Panc1 (cell line): ENCODE results near the gene FDPS. TPM values are rescaled to one million over a fixed set of nuclear protein-coding genes. Genes with fewer than 3 reads are reported as not detected.
A peak's percentile ranks its signal among the peaks of the same experiment; 100 is the strongest.
"Not testable (repeated sequence)": the region's sequence is repeated elsewhere in the genome, so short reads cannot be mapped to it uniquely, and the experiment has no call there.

Source experiments
- ATAC-seq: fragments of 200-7000 bp; cut with Tn5 transposase; 2 replicates; pipeline ENCODE4 v1.9.1; 2020; ENCODE audit warnings: mild to moderate bottlenecking, moderate library complexity
- BruUV-seq: library from RNA; stranded (reverse); fragments of 400-500 nt; replicated peaks from 2 replicates; lab custom pipeline; 2021; lab: Mats Ljungman, UMichigan
- CTCF ChIA-PET: fragments of 300-600 bp; sonication (Branson Sonifier 250); formaldehyde crosslinking; loops from one replicate; lab custom pipeline; 2022; ENCODE audit warnings: antibody characterized with exemption; lab: Charles Lee
- POLR2A ChIA-PET: fragments of 300-600 bp; sonication (Branson Sonifier 250); formaldehyde crosslinking; loops from one replicate; lab custom pipeline; 2022; ENCODE audit warnings: antibody characterized with exemption; lab: Charles Lee
- DNase-seq: peaks from one replicate; pipeline ENCODE4 v3.0.0-alpha.2; 2010; ENCODE audit warnings: low read depth, low spot score
- H3K27ac ChIP-seq: 2 replicates; pipeline ENCODE4 v1.5.1; 2011; ENCODE audit warnings: mild to moderate bottlenecking, low read length, inconsistent platforms
- H3K27me3 ChIP-seq: fragments of 200-500 bp; sonication (Bioruptor generic); 2 replicates; pipeline ENCODE4 v1.6.0; 2014; ENCODE audit warnings: low read length, inconsistent platforms; ENCODE audit not compliant: control insufficient read depth, insufficient read depth
- H3K36me3 ChIP-seq: fragments of 200-500 bp; sonication (Bioruptor generic); 2 replicates; pipeline ENCODE4 v1.5.1; 2014; ENCODE audit warnings: inconsistent platforms, mild to moderate bottlenecking, low read length, moderate library complexity; ENCODE audit not compliant: control insufficient read depth, insufficient read depth
- H3K4me1 ChIP-seq: 2 replicates; pipeline ENCODE4 v1.5.1; 2011; ENCODE audit warnings: inconsistent platforms, mild to moderate bottlenecking, low read length, moderate library complexity; ENCODE audit not compliant: control insufficient read depth, insufficient read depth
- H3K4me3 ChIP-seq, 2 experiments: 2 replicates each; pipeline ENCODE4 v1.5.1; 2011 to 2012; ENCODE audit warnings: low read depth in 2 of 2, low read length in 2 of 2, mild to moderate bottlenecking in 2 of 2, inconsistent platforms in 1 of 2, moderate library complexity in 1 of 2
- H3K9me3 ChIP-seq: fragments of 200-500 bp; sonication (Bioruptor generic); 2 replicates; pipeline ENCODE4 v1.5.1; 2014; ENCODE audit warnings: low read depth, mild to moderate bottlenecking, inconsistent platforms, low read length, moderate library complexity; ENCODE audit not compliant: control insufficient read depth, insufficient read depth
- CTCF ChIP-seq: fragments of 450-650 bp; IDR thresholded peaks from 2 replicates; pipeline ENCODE4 v1.5.1; 2017; ENCODE audit warnings: mild to moderate bottlenecking
- POLR2AphosphoS5 ChIP-seq: IDR thresholded peaks from 2 replicates; pipeline ENCODE4 v1.6.1; 2012; ENCODE audit warnings: mild to moderate bottlenecking, low read depth, low read length, moderate library complexity
- REST ChIP-seq, 2 experiments: IDR thresholded peaks; 2 replicates each; pipeline ENCODE4 v1.6.1; 2011 to 2012; ENCODE audit warnings: low read depth in 2 of 2, control low read depth in 1 of 2, low read length in 1 of 2, mild to moderate bottlenecking in 1 of 2, moderate library complexity in 1 of 2; ENCODE audit not compliant: insufficient read depth in 1 of 2
- SIN3A ChIP-seq: IDR thresholded peaks from 2 replicates; pipeline ENCODE4 v1.6.1; 2012; ENCODE audit warnings: low read depth, mild to moderate bottlenecking, low read length, moderate library complexity, borderline replicate concordance; ENCODE audit not compliant: insufficient read depth
- TCF7L2 ChIP-seq: IDR thresholded peaks from 2 replicates; pipeline ENCODE4 v1.6.1; 2011; ENCODE audit warnings: mild to moderate bottlenecking, low read depth, low read length, inconsistent platforms
- in situ Hi-C: cut with HindIII; loops from 2 replicates; pipeline ENCODE4 v1.10.0; 2016; ENCODE audit warnings: low sequenced_read_pairs, low pct_unique_long_range_greater_than_20kb
- intact Hi-C: fragments of 100-400 bp; cut with micrococcal nuclease; formaldehyde crosslinking; loops from one replicate; pipeline ENCODE4 v1.10.0; 2022; ENCODE audit not compliant: unreplicated experiment
- total RNA-seq: library from RNA; stranded (reverse); gene quantifications from one replicate; pipeline ENCODE4 v1.2.1, GENCODE V29; 2021; ENCODE audit not compliant: unreplicated experiment

FDPS gene
- total RNA-seq, 1 experiment from 2014 or later: 255 TPM

- H3K9me3 ChIP-seq, BruUV-seq, POLR2A ChIA-PET, ATAC-seq, H3K27me3 ChIP-seq, in situ Hi-C loops, intact Hi-C loops, H3K36me3 ChIP-seq, DNase-seq, H3K27ac ChIP-seq, H3K4me3 ChIP-seq: not testable (repeated sequence)
- H3K4me1 ChIP-seq: peaks cover 20% of the 10 kb centered on the region
- CTCF ChIA-PET: interaction anchor here (0.7 kb wide), 1 partner anchor 122 kb away, joined by 6 read pairs; no protein-coding TSS in a partner anchor
Observed at GRCh38 chr1:155328856-155329255, 20.2 kb downstream of the FDPS start.

- in situ Hi-C loops: no loop called here
- POLR2A ChIA-PET: no interaction called here
Observed at GRCh38 chr1:155329980-155330598, 21.4 kb downstream of the FDPS start.

GRCh38 chr1:155334962-155335361, 26.3 kb downstream of the FDPS start:
- no peaks in the 10 kb centered on the region for H3K4me1 ChIP-seq
- H3K36me3 ChIP-seq: peaks cover 29% of the 10 kb centered on the region
- H3K4me3 ChIP-seq: no peak overlapping the region
- intact Hi-C loops: no loop called here
- TF ChIP-seq POLR2AphosphoS5 (no peak), CTCF (no peak), SIN3A (no peak), REST (IDR thresholded peaks at IDR 0.05; ENCODE audit: insufficient read depth in 1 of 2, low read depth in 2 of 2, low read length in 1 of 2) (no peak), TCF7L2 (no peak)
- no peaks in the 10 kb centered on the region for H3K27me3 ChIP-seq
- in situ Hi-C loops: no loop called here
- no TSS peak for BruUV-seq
- no peak for ATAC-seq
- DNase-seq: no peak
- ChIA-PET POLR2A (interaction anchor here (0.7 kb wide), 1 partner anchor 84 kb away, joined by 13 read pairs; no protein-coding TSS in a partner anchor), CTCF (no interaction called here)
- no peaks in the 10 kb centered on the region for H3K9me3 ChIP-seq
- no peak overlapping the region for H3K27ac ChIP-seq

More at GRCh38 chr1:155329980-155330598, 21.4 kb downstream of the FDPS start:
- H3K4me1 ChIP-seq: peaks cover 20% of the 10 kb centered on the region
- TF ChIP-seq POLR2AphosphoS5 (0 out of 2 replicates have a peak, but pooled peaks have one; percentile 26), SIN3A (no peak), REST (IDR thresholded peaks at IDR 0.05; ENCODE audit: insufficient read depth in 1 of 2, low read depth in 2 of 2, low read length in 1 of 2) (no peak)
- ATAC-seq: no peak
- CTCF ChIA-PET: no interaction called here
- no peak overlapping the region for H3K27ac ChIP-seq
- no TSS peak for BruUV-seq
- DNase-seq: no peak
- no peak overlapping the region for H3K4me3 ChIP-seq
- H3K27me3 ChIP-seq: no peaks in the 10 kb centered on the region
- no peaks in the 10 kb centered on the region; the same call in none of the 2 replicates for H3K36me3 ChIP-seq
- intact Hi-C loops: no loop called here
- no peaks in the 10 kb centered on the region for H3K9me3 ChIP-seq
